Measurements from ENCODE around the gene AQP4.

AQP4 gene

GRCh38 chr18:26839609-26840008 lies 25.9 kb downstream of the AQP4 start:
- DNase-seq: no peak

- no peak for DNase-seq
Observed at GRCh38 chr18:26832302-26832701, 33.2 kb downstream of the AQP4 start.

- no peak for DNase-seq
Observed at GRCh38 chr18:26827581-26827980, 37.9 kb downstream of the AQP4 start.

- no peak for DNase-seq
Observed at GRCh38 chr18:26826656-26827235, 38.8 kb downstream of the AQP4 start.

- DNase-seq: no peak
Observed at GRCh38 chr18:26821181-26821580, 44.3 kb downstream of the AQP4 start.

GRCh38 chr18:26819046-26819445 lies 46.5 kb downstream of the AQP4 start:
- no peak for DNase-seq

GRCh38 chr18:26818461-26818860 lies 47.0 kb downstream of the AQP4 start:
- DNase-seq: no peak

GRCh38 chr18:26813043-26813442 lies 52.5 kb downstream of the AQP4 start:
- DNase-seq: peak in 1 of 2 donors; percentile 14

GRCh38 chr18:26812462-26812861 lies 53.0 kb downstream of the AQP4 start:
- DNase-seq: no peak

GRCh38 chr18:26809346-26809745 lies 56.2 kb downstream of the AQP4 start:
- peak; percentile 27 to 30 for DNase-seq

- no peak for DNase-seq
Observed at GRCh38 chr18:26806224-26806623, 59.3 kb downstream of the AQP4 start.

- DNase-seq: no peak
Observed at GRCh38 chr18:26804519-26804918, 61.0 kb downstream of the AQP4 start.

- no peak for DNase-seq
Observed at GRCh38 chr18:26803643-26804042, 61.9 kb downstream of the AQP4 start.

- no peak for DNase-seq
Observed at GRCh38 chr18:26802330-26803200, 62.9 kb downstream of the AQP4 start.

Data from inflammatory macrophage treated with lipopolysaccharide for 1 hour (primary cell).